ENCODE data around the gene PRTG.

DNA sequence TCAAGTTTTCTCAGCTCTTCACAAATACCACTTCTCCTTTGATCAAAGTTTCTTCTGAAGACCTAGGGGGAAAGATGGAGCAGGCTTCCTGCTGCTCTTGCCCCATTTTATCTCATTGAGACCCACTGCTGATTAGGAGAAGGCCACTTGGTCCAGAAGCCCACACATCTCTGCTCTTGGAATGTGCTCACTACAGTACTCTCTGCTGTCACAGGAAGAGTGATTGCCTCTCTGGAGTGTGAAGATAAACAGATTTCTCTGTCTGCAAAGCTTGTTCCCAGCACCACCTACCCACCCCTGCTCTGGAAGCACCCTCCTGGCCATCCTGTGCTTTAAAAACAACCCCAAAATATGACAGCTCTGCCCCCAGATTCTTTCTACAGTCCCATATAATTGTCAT is 41.3 kb upstream of the PRTG start:
- TF ChIP-seq, protein P1, sequence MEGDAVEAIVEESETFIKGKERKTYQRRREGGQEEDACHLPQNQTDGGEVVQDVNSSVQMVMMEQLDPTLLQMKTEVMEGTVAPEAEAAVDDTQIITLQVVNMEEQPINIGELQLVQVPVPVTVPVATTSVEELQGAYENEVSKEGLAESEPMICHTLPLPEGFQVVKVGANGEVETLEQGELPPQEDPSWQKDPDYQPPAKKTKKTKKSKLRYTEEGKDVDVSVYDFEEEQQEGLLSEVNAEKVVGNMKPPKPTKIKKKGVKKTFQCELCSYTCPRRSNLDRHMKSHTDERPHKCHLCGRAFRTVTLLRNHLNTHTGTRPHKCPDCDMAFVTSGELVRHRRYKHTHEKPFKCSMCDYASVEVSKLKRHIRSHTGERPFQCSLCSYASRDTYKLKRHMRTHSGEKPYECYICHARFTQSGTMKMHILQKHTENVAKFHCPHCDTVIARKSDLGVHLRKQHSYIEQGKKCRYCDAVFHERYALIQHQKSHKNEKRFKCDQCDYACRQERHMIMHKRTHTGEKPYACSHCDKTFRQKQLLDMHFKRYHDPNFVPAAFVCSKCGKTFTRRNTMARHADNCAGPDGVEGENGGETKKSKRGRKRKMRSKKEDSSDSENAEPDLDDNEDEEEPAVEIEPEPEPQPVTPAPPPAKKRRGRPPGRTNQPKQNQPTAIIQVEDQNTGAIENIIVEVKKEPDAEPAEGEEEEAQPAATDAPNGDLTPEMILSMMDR (conservative IDR thresholded peaks at IDR 0.05; ENCODE audit: low read length), result no peak
- no peak for TF ChIP-seq EZH2phosphoT487 (IDR thresholded peaks at IDR 0.05; ENCODE audit: borderline replicate concordance, low read depth, low read length)

Measured in OCI-LY7 (cell line).